AG04450 (cell line): ENCODE measurements around the gene MPST. TPM values are rescaled to one million over a fixed set of nuclear protein-coding genes. Genes with fewer than 3 reads are reported as not detected.

Experiments used
- CTCF ChIA-PET: fragments of 300-600, 350-600 bp; formaldehyde crosslinking; extraction: SDS; loops from one replicate; lab custom pipeline; 2022; ENCODE audit warnings: antibody characterized with exemption, inconsistent platforms; lab: Charles Lee
- POLR2A ChIA-PET: fragments of 350-600 bp; formaldehyde crosslinking; extraction: SDS; loops from one replicate; lab custom pipeline; 2021; ENCODE audit warnings: antibody characterized with exemption, inconsistent platforms; lab: Yijun Ruan, JAX
- DNase-seq: peaks from one replicate; pipeline ENCODE4 v3.0.0-alpha.2; 2011; ENCODE audit warnings: low read depth, low spot score
- H3K27ac ChIP-seq: one replicate; pipeline ENCODE4 v1.5.1; 2012; ENCODE audit warnings: low read depth, low read length, control low read depth
- H3K27me3 ChIP-seq: one replicate; pipeline ENCODE4 v1.6.0; 2012; ENCODE audit warnings: low read length; ENCODE audit not compliant: control insufficient read depth, insufficient read depth
- H3K4me3 ChIP-seq: 2 replicates; pipeline ENCODE4 v1.5.1; 2011; ENCODE audit warnings: mild to moderate bottlenecking, low read depth, low read length, control low read depth
- H3K9me3 ChIP-seq: 2 replicates; pipeline ENCODE4 v1.5.1; 2012; ENCODE audit warnings: low read length; ENCODE audit not compliant: control insufficient read depth, insufficient read depth
- CTCF ChIP-seq: IDR thresholded peaks from 2 replicates; pipeline ENCODE4 v1.5.1; 2011; ENCODE audit warnings: low read depth, low read length, control low read depth, inconsistent platforms
- polyA plus RNA-seq: library from polyadenylated mRNA; depleted of rRNA; stranded (reverse); fragments of >200 nt; gene quantifications from 2 replicates; pipeline ENCODE4 v1.2.3, GENCODE V29; 2011

MPST gene
- polyA plus RNA-seq, 1 experiment, result 33.3 TPM

GRCh38 chr22:37052386-37053309 lies 33.1 kb downstream of the MPST start:
- POLR2A ChIA-PET, result interaction anchor here (0.6 kb wide), 1 partner anchor 38 kb away, joined by 4 read pairs; no protein-coding TSS in a partner anchor
- CTCF ChIA-PET, result interaction anchor here (0.6 to 2.2 kb wide), 3 partner anchors 10 to 209 kb away, joined by 3 to 10 read pairs (median 4); no protein-coding TSS in a partner anchor
- DNase-seq, result no peak
- H3K4me3 ChIP-seq, result peak overlapping the region; percentile 74
- no peak overlapping the region for H3K27ac ChIP-seq
- TF ChIP-seq CTCF, result no peak
- H3K27me3 ChIP-seq, result no peaks in the 10 kb centered on the region
- no peaks in the 10 kb centered on the region; the same call in 1 of the 2 replicates for H3K9me3 ChIP-seq

GRCh38 chr22:37053310-37054055 lies 33.9 kb downstream of the MPST start:
- TF ChIP-seq CTCF, result no peak
- no peak for DNase-seq
- no peak overlapping the region for H3K27ac ChIP-seq

GRCh38 chr22:37054056-37054395 lies 34.5 kb downstream of the MPST start:
- H3K9me3 ChIP-seq, result no peaks in the 10 kb centered on the region; the same call in 1 of the 2 replicates
- ChIA-PET CTCF (no interaction called here), POLR2A (no interaction called here)
- H3K27me3 ChIP-seq, result no peaks in the 10 kb centered on the region
- H3K27ac ChIP-seq, result no peak overlapping the region
- TF ChIP-seq CTCF, result no peak
- DNase-seq, result no peak
- no peak overlapping the region for H3K4me3 ChIP-seq

More at GRCh38 chr22:37053310-37054055, 33.9 kb downstream of the MPST start:
- Histone ChIP-seq H3K9me3 (no peaks in the 10 kb centered on the region; the same call in 1 of the 2 replicates), H3K4me3 (no peak overlapping the region), H3K27me3 (no peaks in the 10 kb centered on the region)
- ChIA-PET CTCF (no interaction called here), POLR2A (no interaction called here)

GRCh38 chr22:37054600-37055365 lies 35.2 kb downstream of the MPST start:
- DNase-seq, result no peak
- H3K27me3 ChIP-seq, result no peaks in the 10 kb centered on the region
- POLR2A ChIA-PET, result no interaction called here
- H3K4me3 ChIP-seq, result no peak overlapping the region
- CTCF ChIA-PET, result no interaction called here
- no peaks in the 10 kb centered on the region; the same call in 1 of the 2 replicates for H3K9me3 ChIP-seq
- no peak for TF ChIP-seq CTCF
- H3K27ac ChIP-seq, result no peak overlapping the region
